Measurements from ENCODE around the gene C1orf159.

The C1orf159 gene

DNA sequence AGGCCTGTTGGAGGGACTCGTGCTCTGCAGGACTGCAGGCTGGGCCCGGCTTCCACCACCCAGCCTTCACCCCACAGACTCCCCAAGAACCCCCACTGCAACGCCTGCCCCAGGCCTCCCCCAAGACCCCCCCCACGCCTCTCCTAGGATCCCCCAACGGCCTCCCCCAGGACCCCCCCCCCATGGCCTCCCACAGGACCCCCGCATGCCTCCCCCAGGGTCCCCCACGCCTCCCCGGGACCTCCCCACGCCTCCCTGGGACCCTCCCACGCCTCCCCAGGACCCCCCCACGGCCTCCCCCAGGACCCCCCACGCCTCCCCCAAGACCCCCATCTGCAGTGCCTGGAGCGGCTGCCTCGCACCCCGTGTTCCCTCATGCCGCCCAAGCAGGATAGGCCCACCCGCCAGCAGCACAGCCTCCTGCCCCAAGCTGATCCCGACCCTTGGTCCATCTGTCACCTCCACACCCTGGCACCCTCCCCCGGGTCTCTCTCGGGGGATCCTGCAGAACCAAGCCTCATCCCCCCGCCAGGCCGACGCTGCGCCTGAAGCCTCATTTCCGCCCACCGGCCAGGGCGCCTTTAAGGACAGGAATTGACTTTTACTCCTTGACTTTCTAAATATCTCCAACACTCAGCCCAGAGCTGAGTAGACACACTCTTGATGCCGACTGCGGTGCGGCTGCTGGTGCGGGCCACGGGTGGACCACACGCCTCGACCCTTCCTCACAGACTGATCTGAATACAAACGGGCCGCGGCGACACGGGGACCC lies 27.7 kb downstream of the C1orf159 start:
- no peaks in the 10 kb centered on the region for H3K36me3 ChIP-seq (ENCODE audit: control insufficient read depth, insufficient read depth, low read length)
- no peaks in the 10 kb centered on the region for H3K27me3 ChIP-seq (ENCODE audit: control insufficient read depth, insufficient read depth, low read length)
- H3K27ac ChIP-seq, result no peak overlapping the region
- H2AFZ ChIP-seq, result no peak overlapping the region
- H3K4me3 ChIP-seq (ENCODE audit: low read depth, low read length), result no peak overlapping the region
- no peaks in the 10 kb centered on the region for H3K9me3 ChIP-seq (ENCODE audit: control insufficient read depth, low read length)
- H3K79me2 ChIP-seq, result no peaks in the 10 kb centered on the region
- H3K9ac ChIP-seq, result no peak overlapping the region
- no peak overlapping the region for H3K4me2 ChIP-seq (ENCODE audit: low read length)
- no peak for TF ChIP-seq CTCF (IDR thresholded peaks at IDR 0.05)
- no peaks in the 10 kb centered on the region for H3K4me1 ChIP-seq

DNA sequence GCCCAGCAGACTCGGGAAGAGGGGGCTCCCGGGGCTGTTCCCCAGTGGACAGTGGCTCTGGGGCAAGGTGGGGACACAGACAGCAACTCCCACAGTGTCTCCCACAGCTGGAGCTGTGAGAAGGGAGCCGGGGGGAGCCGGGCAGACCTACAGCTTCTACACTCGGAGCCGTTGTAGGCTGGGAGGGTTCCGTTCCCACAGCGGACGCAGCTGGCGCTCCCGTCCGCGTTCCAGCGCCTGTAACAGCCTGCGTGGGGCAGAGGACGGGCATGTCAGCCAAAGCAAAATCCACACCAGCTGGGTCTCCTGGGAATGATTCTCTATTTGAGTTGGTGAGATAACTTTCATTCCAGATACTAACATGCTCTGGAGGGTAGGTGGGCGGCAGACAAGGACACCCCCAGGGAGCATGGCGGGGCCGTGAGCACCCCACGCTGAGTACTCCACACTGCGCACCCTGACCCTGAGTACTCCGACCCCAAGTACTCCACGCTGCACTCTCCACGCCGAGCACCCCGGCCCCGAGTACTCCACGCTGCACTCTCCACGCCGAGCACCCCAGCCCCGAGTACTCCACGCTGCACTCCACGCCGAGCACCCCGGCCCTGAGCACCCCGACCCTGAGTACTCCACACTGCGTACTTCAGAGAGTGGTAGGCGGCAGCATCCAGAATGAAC lies 28.4 kb downstream of the C1orf159 start:
- no peak for TF ChIP-seq CTCF (IDR thresholded peaks at IDR 0.05)
- H2AFZ ChIP-seq, result no peak overlapping the region
- H3K27ac ChIP-seq, result no peak overlapping the region
- no peaks in the 10 kb centered on the region for H3K27me3 ChIP-seq (ENCODE audit: control insufficient read depth, insufficient read depth, low read length)
- no peaks in the 10 kb centered on the region for H3K36me3 ChIP-seq (ENCODE audit: control insufficient read depth, insufficient read depth, low read length)
- no peaks in the 10 kb centered on the region for H3K9me3 ChIP-seq (ENCODE audit: control insufficient read depth, low read length)
- no peak overlapping the region for H3K4me2 ChIP-seq (ENCODE audit: low read length)
- no peak overlapping the region for H3K4me3 ChIP-seq (ENCODE audit: low read depth, low read length)
- H3K9ac ChIP-seq, result no peak overlapping the region
- no peaks in the 10 kb centered on the region for H3K79me2 ChIP-seq
- no peaks in the 10 kb centered on the region for H3K4me1 ChIP-seq

- no peak for TF ChIP-seq CTCF (IDR thresholded peaks at IDR 0.05)
- no peak overlapping the region for H3K27ac ChIP-seq
- H3K79me2 ChIP-seq, result no peaks in the 10 kb centered on the region
- H3K4me2 ChIP-seq (ENCODE audit: low read length), result no peak overlapping the region
- no peaks in the 10 kb centered on the region for H3K9me3 ChIP-seq (ENCODE audit: control insufficient read depth, low read length)
- no peak overlapping the region for H3K9ac ChIP-seq
- H3K36me3 ChIP-seq (ENCODE audit: control insufficient read depth, insufficient read depth, low read length), result no peaks in the 10 kb centered on the region
- H2AFZ ChIP-seq, result no peak overlapping the region
- no peak overlapping the region for H3K4me3 ChIP-seq (ENCODE audit: low read depth, low read length)
- no peaks in the 10 kb centered on the region for H3K27me3 ChIP-seq (ENCODE audit: control insufficient read depth, insufficient read depth, low read length)
- H3K4me1 ChIP-seq, result no peaks in the 10 kb centered on the region
Measured at GRCh38 chr1:1086911-1087341, 29.0 kb downstream of the C1orf159 start.

GRCh38 chr1:1085911-1086841 lies 29.7 kb downstream of the C1orf159 start:
- Histone ChIP-seq H3K9me3 (ENCODE audit: control insufficient read depth, low read length) (no peaks in the 10 kb centered on the region), H3K27me3 (ENCODE audit: control insufficient read depth, insufficient read depth, low read length) (no peaks in the 10 kb centered on the region), H3K36me3 (ENCODE audit: control insufficient read depth, insufficient read depth, low read length) (no peaks in the 10 kb centered on the region), H3K4me2 (ENCODE audit: low read length) (no peak overlapping the region), H3K4me3 (ENCODE audit: low read depth, low read length) (no peak overlapping the region), H2AFZ (no peak overlapping the region), H3K27ac (no peak overlapping the region), H3K79me2 (no peaks in the 10 kb centered on the region), H3K4me1 (no peaks in the 10 kb centered on the region), H3K9ac (no peak overlapping the region)
- no peak for TF ChIP-seq CTCF (IDR thresholded peaks at IDR 0.05)

Measured in parathyroid adenoma (tissue), 2 donors.